ENCODE measurements around the gene BCAR3. TPM values are rescaled to one million over a fixed set of nuclear protein-coding genes. Genes with fewer than 3 reads are reported as not detected.
A peak's percentile ranks its signal among the peaks of the same experiment; 100 is the strongest.

The BCAR3 gene
- total and polyA plus RNA-seq, 2 of the 4 experiments (the other 2 are of a cell fraction), result 41.4 to 46.4 TPM

DNA sequence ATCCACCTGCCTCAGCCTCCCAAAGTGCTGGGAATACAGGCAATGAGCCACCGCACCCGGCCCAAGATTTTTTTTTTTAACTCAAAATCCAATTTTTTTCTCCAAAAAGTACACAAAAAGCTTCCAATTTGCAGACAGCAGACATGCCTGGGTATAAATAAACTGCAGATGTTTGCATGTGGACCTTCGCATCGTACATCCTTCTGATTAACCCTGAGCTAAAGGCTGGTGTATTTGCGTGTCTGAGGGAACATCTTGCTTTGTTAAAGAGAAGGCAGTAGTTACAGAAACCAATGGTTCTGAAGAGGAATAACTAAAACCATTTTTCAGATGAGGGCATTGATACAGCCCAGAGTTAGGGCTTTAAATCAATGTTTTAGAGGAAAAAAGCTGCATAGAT lies 12.7 kb downstream of the BCAR3 start:
- H2BK20ac ChIP-seq (ENCODE audit: low read depth, low read length), result no peak overlapping the region
- H2BK5ac ChIP-seq (ENCODE audit: low read depth, low read length, poor library complexity, severe bottlenecking), result no peak overlapping the region
- peaks cover 49% of the 10 kb centered on the region for H3K9me1 ChIP-seq (ENCODE audit: insufficient read depth, low read length)
- BruUV-seq (replicated peaks), result no TSS peak
- no peak overlapping the region for H4K8ac ChIP-seq (ENCODE audit: low read depth in 2 of 2, low read length in 2 of 2)
- H3K9ac ChIP-seq (ENCODE audit: low read depth, low read length), result no peak overlapping the region
- H3K36me3 ChIP-seq (ENCODE audit: control insufficient read depth, insufficient read depth, low read length), result peaks cover 26% of the 10 kb centered on the region
- ChIA-PET POLR2A (ENCODE audit: unreplicated experiment) (no interaction called here), CTCF (interaction anchor here (0.9 to 2.3 kb wide), 2 partner anchors 14 to 40 kb away, joined by 3 to 6 read pairs; no protein-coding TSS in a partner anchor)
- intact Hi-C loops (cut with micrococcal nuclease) (no loop called here), dilution Hi-C loops (cut with HindIII; ENCODE audit: low sequenced_read_pairs, unreplicated experiment) (no loop called here), in situ Hi-C loops (cut with MboI; ENCODE audit: low sequenced_read_pairs) (no loop called here)
- H3K4me1 ChIP-seq (ENCODE audit: control insufficient read depth, insufficient read depth, low read length), result peaks cover 52% of the 10 kb centered on the region
- peak overlapping the region; percentile 80; the same call in 1 of the 2 replicates for H3K23ac ChIP-seq (ENCODE audit: low read depth, low read length)
- H3K14ac ChIP-seq (replicated peaks; ENCODE audit: low read depth, low read length), result no peak overlapping the region
- no peak overlapping the region for H3K4me3 ChIP-seq (ENCODE audit: insufficient read depth, low read depth, low read length)
- no peak for DNase-seq
- peaks cover 85% of the 10 kb centered on the region for H4K20me1 ChIP-seq (ENCODE audit: insufficient read depth, low read length)
- ATAC-seq (ENCODE audit: low read depth), result no peak
- H2BK120ac ChIP-seq (ENCODE audit: low read depth, low read length), result no peak overlapping the region
- WGBS, 2 experiments (ENCODE audit: extremely low coverage in 2 of 2, insufficient read length in 1 of 2), result 93% methylated on average over 2 of the region's 5 CpGs; no CpG with 5 or more reads in 1 of the 2 experiments
- no peaks in the 10 kb centered on the region for H3K9me3 ChIP-seq (ENCODE audit: control insufficient read depth, insufficient read depth, low read length)
- no peak overlapping the region for H3K4me2 ChIP-seq (ENCODE audit: low read depth, low read length)
- TF ChIP-seq MAFK (IDR thresholded peaks at IDR 0.05; ENCODE audit: low read depth, low read length), result no peak
- TF ChIP-seq, protein P1, sequence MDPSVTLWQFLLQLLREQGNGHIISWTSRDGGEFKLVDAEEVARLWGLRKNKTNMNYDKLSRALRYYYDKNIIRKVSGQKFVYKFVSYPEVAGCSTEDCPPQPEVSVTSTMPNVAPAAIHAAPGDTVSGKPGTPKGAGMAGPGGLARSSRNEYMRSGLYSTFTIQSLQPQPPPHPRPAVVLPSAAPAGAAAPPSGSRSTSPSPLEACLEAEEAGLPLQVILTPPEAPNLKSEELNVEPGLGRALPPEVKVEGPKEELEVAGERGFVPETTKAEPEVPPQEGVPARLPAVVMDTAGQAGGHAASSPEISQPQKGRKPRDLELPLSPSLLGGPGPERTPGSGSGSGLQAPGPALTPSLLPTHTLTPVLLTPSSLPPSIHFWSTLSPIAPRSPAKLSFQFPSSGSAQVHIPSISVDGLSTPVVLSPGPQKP (IDR thresholded peaks at IDR 0.05; ENCODE audit: borderline replicate concordance, low read depth, low read length), result no peak
- TF ChIP-seq BHLHE40 (IDR thresholded peaks at IDR 0.05; ENCODE audit: low read depth, low read length), result no peak
- TF ChIP-seq POLR2A (IDR thresholded peaks at IDR 0.05; ENCODE audit: low read depth, low read length), result no peak
- TF ChIP-seq MAZ (IDR thresholded peaks at IDR 0.05; ENCODE audit: borderline replicate concordance, low read depth, low read length), result no peak
- TF ChIP-seq MXI1 (IDR thresholded peaks at IDR 0.05; ENCODE audit: borderline replicate concordance, low read depth, low read length), result no peak
- no peak for TF ChIP-seq RAD21 (IDR thresholded peaks at IDR 0.05; ENCODE audit: low read length)
- no peak for TF ChIP-seq NFE2L2 (IDR thresholded peaks at IDR 0.05; ENCODE audit: low read depth, low read length)
- H4K91ac ChIP-seq (ENCODE audit: insufficient read depth, low read depth, low read length), result no peak overlapping the region
- H2BK15ac ChIP-seq (ENCODE audit: low read depth, low read length), result no peak overlapping the region
- no peak overlapping the region for H3K4ac ChIP-seq (ENCODE audit: low read depth, low read length)
- H2AK5ac ChIP-seq (ENCODE audit: low read depth, low read length), result no peak overlapping the region
- H3K18ac ChIP-seq (ENCODE audit: low read depth, low read length), result no peak overlapping the region
- no peak overlapping the region for H2AFZ ChIP-seq (replicated peaks; ENCODE audit: low read length, poor library complexity)
- H2AK9ac ChIP-seq (replicated peaks; ENCODE audit: low read depth, low read length, poor library complexity), result no peak overlapping the region
- H3K27me3 ChIP-seq (ENCODE audit: control insufficient read depth, insufficient read depth, low read length), result no peaks in the 10 kb centered on the region
- no peak overlapping the region for H3K56ac ChIP-seq (ENCODE audit: extremely low read depth, insufficient read depth, low read length)
- peaks cover 25 to 82% of the 10 kb centered on the region in 2 experiments for H3K79me1 ChIP-seq (ENCODE audit: low read depth in 1 of 2, low read length in 2 of 2)
- H3K27ac ChIP-seq (ENCODE audit: insufficient read depth, low read length), result no peak overlapping the region
- no peak overlapping the region for H4K5ac ChIP-seq (ENCODE audit: low read depth, low read length)

Measured in IMR-90 (cell line).